Right atrium auricular region (tissue), 2 donors: Measurements from ENCODE around the gene SPAG17. TPM values are rescaled to one million over a fixed set of nuclear protein-coding genes. Genes with fewer than 3 reads are reported as not detected.

ENCODE experiments used
- DNase-seq: peaks from one replicate; pipeline ENCODE4 v3.0.0-alpha.2; 2019; ENCODE audit warnings: low spot score
- H3K27ac ChIP-seq, 2 donors: fragments of 200-600 bp; sonication (generic); 1 replicate in 1 of 2; 2 replicates in 1 of 2; pipeline ENCODE4 v1.5.1; 2016 to 2019
- H3K27me3 ChIP-seq, 2 donors: fragments of 200-600 bp; sonication (generic); one replicate each; pipeline versions ENCODE4 v1.5.1 to v1.6.0; 2017 to 2019
- H3K36me3 ChIP-seq: fragments of 200-600 bp; sonication (generic); one replicate; pipeline ENCODE4 v1.5.1; 2016
- H3K4me1 ChIP-seq, 2 donors: fragments of 200-600 bp; sonication (generic); one replicate each; pipeline versions ENCODE4 v1.5.1 to v1.6.0; 2017 to 2019
- H3K4me3 ChIP-seq, 2 donors: fragments of 200-600 bp; sonication (generic); 1 replicate in 1 of 2; 2 replicates in 1 of 2; pipeline ENCODE4 v1.5.1; 2017 to 2019; ENCODE audit warnings: mild to moderate bottlenecking in 1 of 2, moderate library complexity in 1 of 2
- H3K9me3 ChIP-seq, 2 donors: fragments of 200-600 bp; sonication (generic); one replicate each; pipeline ENCODE4 v1.5.1; 2019
- CTCF ChIP-seq, 2 donors: fragments of 200-600 bp; sonication (generic); IDR thresholded peaks; one replicate each; pipeline ENCODE4 v1.5.1; 2019; ENCODE audit warnings: antibody characterized with exemption in 2 of 2
- total RNA-seq, 2 donors: library from RNA; depleted of rRNA; stranded (reverse); fragments of >200 nt; gene quantifications; one replicate each; pipeline ENCODE4 v1.1.0, GENCODE V29; 2016

SPAG17 gene
- under 1 TPM in 1 of 2 donors, not detected in 1; 0.39 TPM for total RNA-seq

- Histone ChIP-seq H3K27ac (no peak within 1 kb of the TSS), H3K27me3 (no peaks in the 10 kb centered on the region), H3K4me3 (peak within 1 kb of the TSS in 1 of 2 donors; percentile 42), H3K9me3 (no peaks in the 10 kb centered on the region), H3K4me1 (peaks cover 0 to 10% of the 10 kb centered on the region in 2 donors), H3K36me3 (no peaks in the 10 kb centered on the region)
- peak; percentile 64 for DNase-seq
- peak in 1 of 2 donors; percentile 18 for TF ChIP-seq CTCF (IDR thresholded peaks at IDR 0.05)
These were observed at the start of gene SPAG17 for GRCh38 chr1:118185084-118185832. TSS of gene SPAG17 (minus strand) at chr1:118185228. CDS start at chr1:118185157, 71 bp downstream.

GRCh38 chr1:118225471-118225870, 40.4 kb upstream of the SPAG17 start:
- no peak for TF ChIP-seq CTCF (IDR thresholded peaks at IDR 0.05)
- Histone ChIP-seq H3K27ac (no peak overlapping the region), H3K36me3 (no peaks in the 10 kb centered on the region), H3K9me3 (peaks cover 0 to 11% of the 10 kb centered on the region in 2 donors), H3K4me1 (no peaks in the 10 kb centered on the region), H3K27me3 (no peaks in the 10 kb centered on the region), H3K4me3 (no peak overlapping the region)
- DNase-seq, result no peak

- no peak overlapping the region for H3K4me3 ChIP-seq
- H3K27ac ChIP-seq, result no peak overlapping the region
- peaks cover 0 to 11% of the 10 kb centered on the region in 2 donors for H3K9me3 ChIP-seq
- no peaks in the 10 kb centered on the region for H3K4me1 ChIP-seq
- peak in 1 of 2 donors; percentile 62 for TF ChIP-seq CTCF (IDR thresholded peaks at IDR 0.05)
- no peaks in the 10 kb centered on the region for H3K27me3 ChIP-seq
- H3K36me3 ChIP-seq, result no peaks in the 10 kb centered on the region
- DNase-seq, result no peak
These were observed 38.4 kb upstream of the SPAG17 start for GRCh38 chr1:118223426-118223825.

GRCh38 chr1:118219438-118219837, 34.4 kb upstream of the SPAG17 start:
- no peaks in the 10 kb centered on the region for H3K4me1 ChIP-seq
- no peak overlapping the region for H3K4me3 ChIP-seq
- H3K36me3 ChIP-seq, result no peaks in the 10 kb centered on the region
- DNase-seq, result no peak
- no peaks in the 10 kb centered on the region for H3K9me3 ChIP-seq
- no peak overlapping the region for H3K27ac ChIP-seq
- H3K27me3 ChIP-seq, result no peaks in the 10 kb centered on the region
- no peak for TF ChIP-seq CTCF (IDR thresholded peaks at IDR 0.05)

GRCh38 chr1:118217141-118217838, 32.3 kb upstream of the SPAG17 start:
- no peak for DNase-seq
- H3K4me3 ChIP-seq, result no peak overlapping the region
- no peaks in the 10 kb centered on the region for H3K4me1 ChIP-seq
- H3K36me3 ChIP-seq, result no peaks in the 10 kb centered on the region
- TF ChIP-seq CTCF (IDR thresholded peaks at IDR 0.05), result no peak
- no peaks in the 10 kb centered on the region for H3K27me3 ChIP-seq
- H3K9me3 ChIP-seq, result peaks cover 0 to 4% of the 10 kb centered on the region in 2 donors
- H3K27ac ChIP-seq, result no peak overlapping the region
